ENCODE measurements around the gene CLIC4. TPM values are rescaled to one million over a fixed set of nuclear protein-coding genes. Genes with fewer than 3 reads are reported as not detected.
A peak's percentile ranks its signal among the peaks of the same experiment; 100 is the strongest.

Gene CLIC4
- total RNA-seq, 4 donors from 2014 or later = 205 to 309 (median 292) TPM

GRCh38 chr1:24764848-24765247 is 19.6 kb downstream of the CLIC4 start:
- no peak for ATAC-seq (ENCODE audit: low FRiP score)
- TF ChIP-seq, protein P1, sequence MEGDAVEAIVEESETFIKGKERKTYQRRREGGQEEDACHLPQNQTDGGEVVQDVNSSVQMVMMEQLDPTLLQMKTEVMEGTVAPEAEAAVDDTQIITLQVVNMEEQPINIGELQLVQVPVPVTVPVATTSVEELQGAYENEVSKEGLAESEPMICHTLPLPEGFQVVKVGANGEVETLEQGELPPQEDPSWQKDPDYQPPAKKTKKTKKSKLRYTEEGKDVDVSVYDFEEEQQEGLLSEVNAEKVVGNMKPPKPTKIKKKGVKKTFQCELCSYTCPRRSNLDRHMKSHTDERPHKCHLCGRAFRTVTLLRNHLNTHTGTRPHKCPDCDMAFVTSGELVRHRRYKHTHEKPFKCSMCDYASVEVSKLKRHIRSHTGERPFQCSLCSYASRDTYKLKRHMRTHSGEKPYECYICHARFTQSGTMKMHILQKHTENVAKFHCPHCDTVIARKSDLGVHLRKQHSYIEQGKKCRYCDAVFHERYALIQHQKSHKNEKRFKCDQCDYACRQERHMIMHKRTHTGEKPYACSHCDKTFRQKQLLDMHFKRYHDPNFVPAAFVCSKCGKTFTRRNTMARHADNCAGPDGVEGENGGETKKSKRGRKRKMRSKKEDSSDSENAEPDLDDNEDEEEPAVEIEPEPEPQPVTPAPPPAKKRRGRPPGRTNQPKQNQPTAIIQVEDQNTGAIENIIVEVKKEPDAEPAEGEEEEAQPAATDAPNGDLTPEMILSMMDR (IDR thresholded peaks at IDR 0.05) = no peak
- DNase-seq (ENCODE audit: low spot score) = no peak

- ATAC-seq (ENCODE audit: low FRiP score) (no peak), DNase-seq (ENCODE audit: low spot score) (no peak)
- TF ChIP-seq, protein P1 (IDR thresholded peaks at IDR 0.05) = no peak
These were observed 20.2 kb downstream of the CLIC4 start for GRCh38 chr1:24765308-24765988.

DNA sequence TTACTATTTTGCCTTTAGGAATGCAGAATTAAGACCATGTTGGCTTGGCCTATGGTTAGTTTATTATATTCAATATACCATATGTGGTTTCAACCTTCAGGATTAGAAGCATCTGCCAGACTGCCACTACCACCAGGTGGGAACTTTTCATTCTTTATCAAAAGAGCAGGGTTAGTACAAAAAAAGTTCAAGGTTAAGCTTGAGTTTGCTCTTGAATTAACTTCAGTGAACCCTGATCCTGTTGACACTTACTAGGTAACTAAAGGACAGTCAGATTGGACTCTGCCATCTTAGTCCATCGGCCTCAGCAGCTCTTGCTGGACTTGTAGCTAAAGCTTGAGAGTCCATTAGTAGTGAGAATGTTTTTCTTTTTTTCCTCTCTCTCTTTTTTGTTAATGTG is 22.1 kb downstream of the CLIC4 start:
- TF ChIP-seq, protein P1 (IDR thresholded peaks at IDR 0.05) = no peak
- ATAC-seq (ENCODE audit: low FRiP score) (no peak), DNase-seq (ENCODE audit: low spot score) (no peak)

GRCh38 chr1:24768873-24769605 is 23.8 kb downstream of the CLIC4 start:
- ATAC-seq (ENCODE audit: low FRiP score) (no peak), DNase-seq (ENCODE audit: low spot score) (no peak)

DNA sequence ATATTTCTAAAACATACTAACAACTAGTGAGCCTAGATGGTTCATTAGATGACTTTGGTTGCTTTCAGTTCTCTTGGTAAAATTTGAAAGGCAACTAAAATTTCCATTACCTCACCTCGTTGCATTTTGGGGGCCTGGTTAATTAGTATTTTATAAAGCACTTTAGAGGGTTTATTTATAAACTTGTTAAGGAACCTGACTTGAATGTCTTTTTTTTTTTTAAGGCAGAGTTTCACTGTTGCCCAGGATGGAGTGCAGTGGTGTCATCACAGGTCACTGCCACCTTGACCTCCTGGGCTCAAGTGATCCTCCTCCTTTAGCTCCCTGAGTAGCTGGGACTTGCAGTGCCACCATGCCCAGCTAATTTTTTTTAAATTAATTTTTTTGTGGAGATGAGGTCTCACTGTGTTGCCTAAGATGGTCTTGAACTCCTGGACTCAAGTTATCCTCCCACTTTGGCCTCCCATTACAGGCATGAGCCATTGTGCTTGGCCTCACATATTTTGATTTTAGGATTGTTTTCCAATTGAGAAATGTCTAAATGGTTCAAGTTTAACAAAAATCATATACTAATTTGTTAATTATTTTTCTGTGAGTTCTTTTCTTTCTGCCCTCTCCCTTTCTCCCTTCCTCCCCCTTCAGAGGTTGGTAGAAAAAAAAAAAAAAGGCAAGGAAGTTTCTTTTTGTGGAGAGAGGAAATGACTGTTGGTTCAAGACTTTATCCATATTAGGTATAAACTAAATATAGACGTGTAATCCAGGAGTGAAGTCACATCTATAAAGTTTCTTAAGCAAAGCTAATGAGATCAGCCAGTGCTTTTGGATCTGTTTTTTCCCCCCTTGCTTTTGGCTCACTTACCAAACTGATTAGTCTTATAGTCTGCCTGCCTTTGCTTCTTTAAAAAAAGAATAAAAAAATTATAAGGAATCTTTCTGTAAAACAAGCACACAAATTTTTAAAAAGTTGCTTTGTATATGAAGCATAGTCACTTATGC is 24.7 kb downstream of the CLIC4 start:
- TF ChIP-seq, protein P1 (IDR thresholded peaks at IDR 0.05) = no peak
- no peak for DNase-seq (ENCODE audit: low spot score)
- peak; percentile 12 for ATAC-seq (ENCODE audit: low FRiP score)

More at GRCh38 chr1:24768873-24769605, 23.8 kb downstream of the CLIC4 start:
- TF ChIP-seq, protein P1 (IDR thresholded peaks at IDR 0.05) = no peak

DNA sequence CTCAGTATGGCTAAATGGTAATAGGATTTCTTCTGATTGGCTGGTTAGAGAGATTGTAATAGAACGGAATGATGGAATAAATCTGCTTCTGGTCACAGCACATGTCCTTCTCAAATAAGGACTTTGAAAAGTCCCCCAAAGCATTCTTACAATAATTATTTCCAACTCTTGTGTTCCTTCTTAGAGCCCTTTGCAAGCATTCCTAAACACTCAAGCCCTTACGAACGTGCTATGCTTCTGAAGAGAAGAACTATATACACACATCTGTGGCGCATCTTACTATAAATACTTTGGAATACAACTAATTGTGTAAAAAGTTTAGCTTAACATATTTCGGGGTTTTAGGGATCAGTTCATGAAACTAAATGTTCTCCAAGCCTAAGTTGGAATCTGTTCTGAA is 25.6 kb downstream of the CLIC4 start:
- ATAC-seq (ENCODE audit: low FRiP score) (no peak), DNase-seq (ENCODE audit: low spot score) (no peak)
- TF ChIP-seq, protein P1 (IDR thresholded peaks at IDR 0.05) = no peak
